Measurements from ENCODE around the gene MSN. TPM values are rescaled to one million over a fixed set of nuclear protein-coding genes. Genes with fewer than 3 reads are reported as not detected.
"Not testable (repeated sequence)": the region's sequence is repeated elsewhere in the genome, so short reads cannot be mapped to it uniquely, and the experiment has no call there.

The MSN gene
- total and polyA plus RNA-seq, 2 of the 13 experiments (the other 11 are each of a cell fraction or from before 2014, with no cell fraction given), result 0.15 TPM; not detected in 1

DNA sequence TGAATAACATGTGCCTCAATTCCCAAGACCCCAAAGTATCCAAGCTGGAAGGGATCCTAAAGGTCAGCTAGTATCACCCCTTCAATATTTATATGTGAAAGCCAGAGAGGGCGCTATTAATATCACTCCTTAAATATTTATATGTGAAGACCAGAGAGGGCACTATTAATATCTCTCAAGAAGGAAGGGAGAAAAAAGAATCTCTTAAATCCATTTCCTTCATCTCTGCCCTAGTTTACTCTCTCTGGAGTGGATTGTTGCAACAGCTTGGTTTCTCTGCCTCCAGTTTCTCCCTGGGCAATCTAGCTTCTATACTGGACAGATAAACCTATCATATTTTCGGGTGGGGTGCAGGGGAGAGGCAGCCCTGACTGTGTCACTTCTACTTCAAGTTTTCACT, 31.6 kb upstream of the MSN start:
- Histone ChIP-seq H3K9me3 (ENCODE audit: low read length) (no peaks in the 10 kb centered on the region), H4K20me1 (ENCODE audit: insufficient read depth, low read length) (no peaks in the 10 kb centered on the region), H3K27me3 (ENCODE audit: control insufficient read depth in 1 of 2, insufficient read depth in 2 of 2, low read length in 2 of 2) (no peaks in the 10 kb centered on the region), H3K9ac (ENCODE audit: insufficient read depth, low read depth, low read length) (no peak overlapping the region), H3K4me1 (ENCODE audit: insufficient read depth, low read length) (no peaks in the 10 kb centered on the region), H3K4me2 (ENCODE audit: low read depth, low read length) (no peak overlapping the region), H3K4me3 (replicated peaks in 1 of 3; ENCODE audit: insufficient read depth in 1 of 3, low read depth in 2 of 3, low read length in 3 of 3) (no peak overlapping the region), H3K27ac (ENCODE audit: extremely low read length, insufficient read depth, low read length) (no peak overlapping the region), H2AFZ (ENCODE audit: low read length) (no peak overlapping the region), H3K79me2 (ENCODE audit: insufficient read depth, low read length) (no peaks in the 10 kb centered on the region), H3K36me3 (replicated peaks in 1 of 2; ENCODE audit: control insufficient read depth in 1 of 2, insufficient read depth in 2 of 2, low read length in 2 of 2) (no peaks in the 10 kb centered on the region)
- FAIRE-seq (no peak), DNase-seq (ENCODE audit: low spot score) (no peak), ATAC-seq (no peak)
- no TSS peak for BruUV-seq (replicated peaks)
- no peak for TF ChIP-seq CREM (IDR thresholded peaks at IDR 0.05)
- TF ChIP-seq CREM (CRISPR knock-in tag; IDR thresholded peaks at IDR 0.05), result no peak
- TF ChIP-seq ZNF343 (CRISPR knock-in tag; IDR thresholded peaks at IDR 0.05), result no peak
- no peak for TF ChIP-seq HNRNPH1 (optimal IDR thresholded peaks at IDR 0.05; ENCODE audit: low read depth, low read length)
- no peak for TF ChIP-seq RAD51 (IDR thresholded peaks at IDR 0.05; ENCODE audit: borderline replicate concordance)
- 0% methylated on average over 2 of the region's 2 CpGs for WGBS (ENCODE audit: low lambda C conversion rate)
- intact Hi-C loops (cut with micrococcal nuclease; ENCODE audit: unreplicated experiment), result no loop called here
- POLR2A ChIA-PET, result no interaction called here
- in situ Hi-C loops (cut with HindIII; ENCODE audit: extremely low pct_ligation_motif_present, low pct_unique_long_range_greater_than_20kb), result no loop called here
- CTCF ChIA-PET (ENCODE audit: low intra/inter-chr PET ratio, low total read pairs), result no interaction called here

DNA sequence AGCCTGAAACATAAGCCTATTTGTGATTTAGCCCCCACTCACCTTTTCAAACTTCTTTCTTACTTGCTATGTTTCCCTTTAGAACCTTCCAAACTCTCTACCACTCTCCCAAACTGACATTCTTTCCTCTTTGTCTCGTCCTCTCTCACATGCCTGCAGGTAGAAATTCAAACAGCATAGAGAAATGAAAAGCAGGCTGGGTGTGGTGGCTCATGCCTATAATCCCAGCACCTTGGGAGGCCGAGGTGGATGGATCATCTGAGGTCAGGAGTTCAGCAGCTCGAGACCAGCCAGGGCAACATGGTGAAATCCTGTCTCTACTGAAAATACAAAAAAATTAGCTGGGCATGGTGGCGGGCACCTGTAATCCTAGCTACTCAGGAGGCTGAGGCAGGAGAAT, 31.2 kb upstream of the MSN start:
- POLR2A ChIA-PET; BruUV-seq (replicated peaks); H3K36me3 ChIP-seq (replicated peaks in 1 of 2; ENCODE audit: control insufficient read depth in 1 of 2, insufficient read depth in 2 of 2, low read length in 2 of 2); in situ Hi-C loops (cut with HindIII; ENCODE audit: extremely low pct_ligation_motif_present, low pct_unique_long_range_greater_than_20kb); CTCF ChIA-PET (ENCODE audit: low intra/inter-chr PET ratio, low total read pairs); H4K20me1 ChIP-seq (ENCODE audit: insufficient read depth, low read length); H3K27me3 ChIP-seq (ENCODE audit: control insufficient read depth in 1 of 2, insufficient read depth in 2 of 2, low read length in 2 of 2); H3K4me2 ChIP-seq (ENCODE audit: low read depth, low read length); DNase-seq (ENCODE audit: low spot score); H3K27ac ChIP-seq (ENCODE audit: extremely low read length, insufficient read depth, low read length); ATAC-seq; H3K9ac ChIP-seq (ENCODE audit: insufficient read depth, low read depth, low read length); H2AFZ ChIP-seq (ENCODE audit: low read length); intact Hi-C loops (cut with micrococcal nuclease; ENCODE audit: unreplicated experiment); H3K79me2 ChIP-seq (ENCODE audit: insufficient read depth, low read length); FAIRE-seq; H3K9me3 ChIP-seq (ENCODE audit: low read length); H3K4me1 ChIP-seq (ENCODE audit: insufficient read depth, low read length); H3K4me3 ChIP-seq (replicated peaks in 1 of 3; ENCODE audit: insufficient read depth in 1 of 3, low read depth in 2 of 3, low read length in 3 of 3): not testable (repeated sequence)
- 0% methylated on average over 2 of the region's 4 CpGs for WGBS (ENCODE audit: low lambda C conversion rate)

All from HepG2 (cell line).